Daoy (cell line): ENCODE results near the gene DEPDC5. TPM values are rescaled to one million over a fixed set of nuclear protein-coding genes. Genes with fewer than 3 reads are reported as not detected.
"Not testable (repeated sequence)": the region's sequence is repeated elsewhere in the genome, so short reads cannot be mapped to it uniquely, and the experiment has no call there.

Source experiments
- DNase-seq: peaks from one replicate; pipeline ENCODE4 v3.0.0-alpha.2; 2015; ENCODE audit warnings: low read depth
- total RNA-seq: library from RNA; depleted of rRNA; stranded (reverse); fragments of >200 nt; shearing (Covaris generic); gene quantifications from 2 replicates; pipeline ENCODE4 v1.2.3, GENCODE V29; 2014; rRNA removed

The DEPDC5 gene
- total RNA-seq, result 6.3 and 12.5 TPM in 2 replicates

DNA sequence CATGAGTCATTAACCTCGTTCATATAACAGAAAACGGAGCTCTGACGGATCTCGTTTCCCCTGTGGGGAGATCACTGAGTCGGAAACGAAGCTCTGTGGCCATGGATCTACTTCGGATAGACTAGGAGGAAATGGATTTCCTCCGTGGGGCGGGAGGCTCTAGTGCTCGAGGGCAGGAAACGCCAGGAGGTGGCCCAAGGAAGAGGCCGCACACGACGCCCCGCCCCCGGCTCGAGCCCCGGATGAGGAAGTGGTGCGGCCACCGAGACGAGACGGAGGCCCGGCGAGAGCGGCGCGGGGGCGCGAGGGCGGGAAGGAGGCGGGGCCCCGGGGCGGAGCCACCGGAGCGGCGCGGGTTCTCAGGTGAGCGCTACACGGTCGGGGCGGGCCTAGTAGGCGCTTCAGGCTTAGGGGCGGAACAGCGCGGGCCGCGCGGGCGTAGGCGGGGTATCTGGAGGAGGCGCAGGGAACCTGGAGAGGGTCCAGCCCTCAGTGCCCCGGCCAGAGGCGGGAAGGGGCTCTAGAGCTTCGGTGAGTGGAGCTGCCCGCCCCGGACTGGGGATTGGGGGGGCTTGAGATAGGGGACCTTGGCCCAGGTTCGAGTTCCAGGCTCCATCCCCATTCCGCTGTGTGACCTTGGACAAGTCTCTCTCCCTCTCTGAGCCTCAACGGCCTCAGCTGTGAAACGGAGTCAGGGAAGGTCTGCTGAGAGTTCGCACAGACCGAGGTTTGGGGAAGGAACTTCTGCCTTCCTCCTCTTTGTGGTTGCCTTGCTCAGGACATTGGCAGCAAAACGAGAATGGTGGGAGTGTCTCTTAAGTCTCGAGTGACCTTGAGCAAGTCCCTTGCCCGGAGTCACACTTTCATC, at the start of gene DEPDC5:
TSS of gene DEPDC5 (plus strand) at position 386 of the 868 bp plus-strand sequence. CDS start 903 bp downstream, outside the sequence.
- peak; percentile 98 for DNase-seq

DNA sequence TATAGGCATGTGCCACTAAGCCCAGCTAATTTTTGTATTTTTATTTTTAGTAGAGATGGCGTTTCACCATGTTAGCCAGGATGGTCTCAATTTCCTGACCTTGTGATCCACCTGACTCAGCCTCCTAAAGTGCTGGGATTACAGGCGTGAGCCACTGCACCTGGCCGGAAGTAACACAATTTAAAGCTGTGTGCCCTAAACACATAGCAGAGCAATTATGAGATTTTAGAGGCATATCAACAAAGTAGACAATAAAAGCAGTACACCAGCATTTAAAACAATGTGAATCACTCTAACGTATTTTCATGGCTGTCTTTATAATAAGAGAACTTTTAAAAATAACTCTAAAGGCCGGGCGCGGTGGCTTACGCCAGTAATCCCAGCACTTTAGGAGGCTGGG, 46.3 kb upstream of the DEPDC5 start:
- no peak for DNase-seq

DNA sequence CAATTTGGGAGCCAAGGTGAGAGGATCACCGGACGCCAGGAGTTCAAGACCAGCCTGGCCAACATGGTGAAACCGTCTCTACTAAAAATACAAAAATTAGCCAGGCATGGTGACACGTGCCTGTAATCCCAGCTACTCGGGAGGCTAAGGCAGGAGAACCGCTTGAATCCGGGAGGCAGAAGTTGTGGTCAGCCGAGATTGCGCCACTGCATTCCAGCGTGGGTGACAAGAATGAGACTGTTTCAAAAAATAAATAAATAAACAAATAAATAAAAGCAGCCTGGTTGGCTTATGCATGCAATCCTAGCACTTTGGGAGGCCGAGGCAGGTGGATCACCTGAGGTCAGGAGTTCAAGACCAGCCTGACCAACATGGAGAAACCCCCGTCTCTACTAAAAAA, 42.6 kb upstream of the DEPDC5 start:
- not testable (repeated sequence) for DNase-seq

DNA sequence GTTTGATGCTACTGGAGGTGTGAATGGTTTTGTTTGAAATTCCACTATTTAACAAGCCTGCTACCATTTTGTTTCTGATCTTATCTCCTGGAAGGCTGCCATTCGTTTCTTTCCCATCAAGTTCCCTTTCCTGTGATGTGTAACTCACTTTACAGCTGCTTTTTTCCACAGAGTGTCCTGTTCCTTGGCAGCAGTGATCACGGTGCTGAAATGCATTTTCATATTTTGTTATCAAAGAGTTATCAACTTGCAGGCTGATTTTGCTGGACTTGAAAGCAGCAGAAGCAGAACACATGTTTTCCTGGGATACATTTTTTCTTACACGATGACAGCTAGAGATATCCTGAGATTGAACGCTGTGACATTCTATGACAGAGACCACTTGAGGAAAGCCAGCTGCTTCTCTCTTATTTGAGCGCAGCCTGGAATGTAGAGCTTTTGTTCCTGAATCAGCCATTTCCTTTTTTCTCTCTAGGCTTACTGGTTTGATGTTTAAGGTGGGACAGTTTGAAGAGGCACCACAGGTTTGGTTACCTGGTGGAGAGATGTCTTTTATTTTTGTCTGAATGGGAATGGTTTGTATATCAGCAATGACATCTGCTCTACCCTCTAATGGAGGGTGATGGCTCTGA, 38.6 kb upstream of the DEPDC5 start:
- no peak for DNase-seq

DNA sequence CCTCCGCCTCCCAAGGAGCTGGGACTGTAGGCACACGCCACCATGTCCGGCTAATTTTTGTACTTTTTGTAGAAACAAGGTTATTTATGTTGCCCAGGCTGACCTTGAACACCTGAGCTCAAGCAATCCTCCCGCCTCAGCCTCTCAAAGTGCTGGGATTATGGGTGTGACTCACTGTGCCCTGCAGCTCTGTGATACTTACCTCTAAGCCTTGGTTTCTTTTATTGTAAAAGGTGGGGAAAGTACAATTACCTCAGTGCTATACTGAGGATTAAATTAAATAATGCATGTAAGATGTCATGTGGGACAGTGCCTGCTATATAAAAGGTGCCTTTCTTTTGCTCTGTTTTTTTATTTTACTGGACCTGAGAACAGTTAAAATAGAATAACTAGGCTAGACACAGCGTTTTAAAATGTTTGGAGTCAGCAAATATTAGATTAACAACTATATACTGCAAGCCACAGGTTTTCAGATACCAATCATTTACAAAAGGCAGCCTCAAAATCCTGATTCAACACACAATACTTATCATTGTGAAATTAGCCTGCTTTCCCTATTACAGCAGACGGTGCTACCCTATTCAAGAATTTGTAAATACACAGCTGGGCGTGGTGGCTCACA, 33.9 kb upstream of the DEPDC5 start:
- DNase-seq, result no peak

DNA sequence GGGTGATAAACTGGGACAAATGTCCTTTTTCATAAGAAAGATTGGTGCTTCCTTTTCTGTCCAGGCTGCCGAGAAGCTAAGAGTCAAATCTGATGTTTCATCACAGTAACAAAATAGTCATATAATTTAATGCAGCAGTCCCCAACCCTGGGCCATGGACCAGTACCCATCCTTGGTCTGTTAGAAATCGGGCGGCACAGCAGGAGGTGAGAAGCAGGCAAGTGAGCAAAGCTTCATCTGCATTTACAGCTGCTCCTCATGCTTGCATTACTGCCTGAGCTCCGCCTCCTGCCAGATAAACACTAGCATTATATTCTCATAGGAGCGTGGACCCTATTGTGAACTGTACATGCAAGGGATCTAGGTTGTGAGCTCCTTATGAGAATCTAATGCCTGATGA, 30.1 kb upstream of the DEPDC5 start:
- DNase-seq, result no peak

DNA sequence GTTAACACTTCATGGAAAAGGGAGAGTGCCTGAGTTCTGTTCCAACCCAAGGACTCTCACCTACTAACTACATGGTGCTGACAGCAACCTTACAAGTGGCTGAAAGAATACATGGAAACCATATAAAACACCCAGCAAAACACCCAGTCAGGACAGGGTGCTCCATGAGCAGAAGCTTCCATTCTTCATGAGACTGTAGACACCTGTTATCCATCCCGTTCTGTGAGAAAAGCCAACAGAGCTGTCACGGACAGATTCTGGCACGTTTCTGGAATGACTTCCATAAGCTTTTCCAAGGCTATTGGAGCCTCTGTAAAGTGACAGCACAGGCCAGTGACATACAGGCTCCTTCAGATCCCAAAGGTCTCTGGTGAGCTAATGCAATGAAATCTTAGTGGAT, 27.1 kb upstream of the DEPDC5 start:
- no peak for DNase-seq

DNA sequence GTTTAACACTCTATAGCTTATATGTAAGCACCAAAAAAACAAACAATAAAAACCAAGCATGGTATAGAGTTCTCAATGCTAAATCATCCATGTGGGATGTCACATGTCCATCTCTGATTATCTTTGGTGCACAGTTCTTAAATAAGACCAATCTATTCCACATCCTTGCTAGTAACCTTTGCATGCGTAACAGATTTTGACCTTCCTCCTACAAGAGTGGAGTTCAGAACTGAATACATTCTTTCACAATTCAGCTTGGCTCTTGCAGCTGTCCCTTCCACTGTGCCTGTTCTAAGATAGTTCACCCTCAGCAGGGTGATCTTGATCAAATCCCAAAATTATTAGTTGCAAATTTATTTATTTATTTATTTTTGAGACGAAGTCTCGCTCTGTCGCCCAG, 25.0 kb upstream of the DEPDC5 start:
- DNase-seq, result no peak

DNA sequence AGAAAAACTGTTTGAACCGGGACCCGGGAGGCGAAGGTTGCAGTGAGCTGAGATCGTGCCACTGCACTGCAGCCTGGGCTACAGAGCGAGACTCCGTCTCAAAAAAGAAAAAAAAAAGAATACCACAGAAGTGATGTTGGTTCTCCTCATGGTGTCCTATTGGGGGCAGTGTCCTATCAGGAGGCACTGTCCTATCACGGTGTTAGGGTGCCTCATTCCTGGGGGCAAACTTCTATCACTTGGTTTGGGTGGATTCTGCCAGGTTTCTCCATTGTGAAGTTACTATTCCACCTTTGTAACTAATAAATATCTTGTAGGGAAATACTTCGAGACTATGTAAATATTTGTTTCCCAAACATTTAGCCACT, 23.5 kb upstream of the DEPDC5 start:
- no peak for DNase-seq

DNA sequence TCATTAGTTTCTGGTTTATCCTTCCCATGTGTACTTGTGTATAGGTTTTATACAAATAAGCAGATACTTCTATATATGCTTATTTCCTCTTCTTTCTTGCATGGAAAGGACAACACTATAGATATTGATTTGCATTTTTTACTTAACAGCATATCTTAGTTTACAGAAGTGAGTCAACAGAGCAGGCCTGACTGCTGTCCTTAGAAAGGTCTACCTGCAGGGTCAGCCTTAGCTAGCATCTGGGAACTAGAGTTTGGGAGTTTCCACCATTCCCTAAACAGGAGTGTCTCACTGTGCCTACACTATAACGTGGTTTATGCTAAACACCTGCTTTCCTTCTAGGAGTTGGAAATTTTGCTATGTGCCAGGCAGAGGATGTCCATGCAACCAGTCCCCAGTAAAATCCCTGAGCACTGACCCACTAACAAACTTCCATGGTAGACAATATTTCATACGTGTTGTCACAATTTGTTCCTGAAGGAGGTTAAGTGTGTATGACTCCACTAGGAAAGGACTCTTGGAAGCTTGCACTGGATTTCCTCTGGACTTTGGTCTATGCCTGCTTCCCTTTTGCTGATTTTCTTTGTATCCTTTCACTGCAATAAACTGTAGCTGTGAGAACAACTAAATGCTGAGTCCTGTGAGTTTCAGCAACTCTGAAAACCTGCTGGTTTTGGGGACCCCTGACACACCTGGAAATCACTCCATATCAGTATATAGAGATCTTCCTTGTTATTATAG, 21.6 kb upstream of the DEPDC5 start:
- no peak for DNase-seq

DNA sequence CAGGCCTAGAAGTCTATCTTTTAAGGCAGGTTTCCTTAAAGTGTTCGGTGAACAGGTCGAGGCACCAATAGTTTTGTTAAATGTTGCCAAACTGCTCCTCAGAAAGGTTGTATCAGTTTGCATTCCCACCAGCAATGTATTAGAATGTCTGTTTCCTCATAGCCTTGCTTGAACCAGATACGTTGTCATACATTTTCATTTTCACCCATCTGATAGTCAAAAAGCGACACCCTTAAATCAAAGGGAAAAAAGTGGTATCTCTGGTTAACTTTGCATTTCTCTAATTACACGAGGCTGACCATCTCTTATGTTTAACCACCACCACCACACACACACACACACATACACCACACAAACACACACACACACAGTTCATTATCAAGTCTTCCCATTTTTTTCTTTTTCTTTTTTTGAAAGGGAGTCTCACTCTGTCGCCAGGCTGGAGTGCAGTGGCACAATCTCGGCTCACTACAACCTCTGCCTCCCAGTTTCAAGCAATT, 20.2 kb upstream of the DEPDC5 start:
- no peak for DNase-seq

DNA sequence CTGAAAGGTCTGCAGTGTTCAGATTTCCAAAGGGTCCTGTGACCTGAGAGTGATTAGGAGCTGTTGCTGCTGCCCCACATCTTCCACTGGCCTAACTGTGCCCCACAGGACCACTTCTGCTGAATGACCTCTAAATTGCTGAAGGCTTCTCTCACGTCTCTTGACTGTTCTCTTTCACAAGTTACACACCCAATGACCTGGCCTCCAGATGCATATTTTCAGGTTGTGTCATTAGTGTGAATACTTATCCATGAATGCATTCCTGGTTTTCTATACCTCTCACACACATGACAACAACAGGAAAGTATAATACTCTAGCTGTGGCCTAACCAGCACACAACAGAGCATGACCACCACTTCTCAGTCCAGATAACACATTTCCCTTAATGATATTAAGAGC, 19.3 kb upstream of the DEPDC5 start:
- DNase-seq, result peak; percentile 28

DNA sequence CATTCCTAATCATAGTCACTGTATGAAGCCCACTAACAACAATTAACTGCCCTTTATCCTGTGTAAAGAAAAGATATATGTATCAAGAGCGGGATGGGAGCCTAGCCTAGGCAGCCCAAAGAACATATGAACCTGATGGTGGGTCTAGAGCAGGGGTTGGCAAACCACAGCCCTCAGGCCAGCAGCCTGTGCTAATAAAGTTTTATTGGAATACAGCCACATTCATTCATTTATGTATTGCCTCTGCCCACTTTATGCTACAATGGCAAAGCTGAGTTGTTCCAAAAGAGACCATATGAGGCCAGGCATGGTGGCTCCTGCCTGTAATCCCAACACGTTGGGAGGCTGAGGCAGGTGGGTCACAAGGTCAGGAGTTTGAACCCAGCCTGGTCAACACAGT, 17.4 kb upstream of the DEPDC5 start:
- DNase-seq, result no peak

DNA sequence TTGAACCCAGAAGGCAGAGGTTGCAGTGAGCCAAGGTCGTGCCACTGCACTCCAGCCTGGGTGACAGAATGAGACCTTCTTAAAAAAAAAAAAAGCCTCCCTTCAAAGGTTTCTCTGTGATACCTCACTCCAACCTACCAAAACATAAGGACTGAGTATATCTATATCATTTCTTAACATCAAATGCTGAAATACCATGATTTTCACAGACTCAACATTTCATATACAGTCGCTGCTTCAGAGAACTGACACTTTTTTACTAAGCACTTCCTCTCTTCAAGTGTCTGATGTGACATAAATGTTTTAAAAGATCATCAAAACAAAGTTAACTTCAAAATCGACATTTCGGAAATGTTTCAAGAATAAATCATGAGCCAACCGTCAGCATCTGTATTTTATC, 15.9 kb upstream of the DEPDC5 start:
- no peak for DNase-seq

DNA sequence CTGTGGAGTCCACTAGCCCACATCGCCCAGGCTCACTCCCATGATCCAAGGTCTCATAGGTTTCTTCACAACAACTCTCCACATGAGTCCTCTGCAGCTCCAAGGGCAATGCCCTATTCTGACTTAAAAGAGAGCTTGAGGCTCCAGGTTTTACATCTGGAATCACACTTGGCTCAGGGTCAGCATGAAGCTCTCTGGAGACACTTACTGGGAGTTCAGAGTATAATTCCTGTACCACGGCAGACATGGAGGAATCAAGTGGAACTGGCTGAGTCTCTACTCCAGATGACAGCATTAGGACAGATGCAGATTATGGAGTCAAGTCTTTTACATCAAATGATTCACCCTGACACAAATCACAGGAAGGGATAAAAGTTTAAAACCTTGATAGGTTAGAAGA, 15.3 kb upstream of the DEPDC5 start:
- DNase-seq, result no peak

DNA sequence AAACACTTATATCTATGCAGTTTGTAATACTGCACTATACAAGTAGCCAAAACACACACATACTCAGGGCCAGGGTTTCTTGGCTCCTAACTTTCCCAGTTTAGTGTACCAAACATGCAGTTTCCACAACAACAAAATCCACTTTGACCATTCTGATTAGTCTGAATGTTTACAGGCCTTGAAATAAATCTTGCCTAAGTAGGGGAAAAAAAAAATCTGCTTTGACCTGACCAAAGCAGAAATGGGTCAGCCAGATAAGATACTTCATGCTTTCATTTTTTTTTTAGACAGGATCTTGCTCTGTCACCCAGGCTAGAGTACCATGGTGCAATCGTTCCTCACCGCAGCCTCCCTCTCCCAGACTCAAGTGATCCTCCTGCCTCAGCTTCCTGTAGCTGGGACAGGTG, 14.0 kb upstream of the DEPDC5 start:
- DNase-seq, result no peak

DNA sequence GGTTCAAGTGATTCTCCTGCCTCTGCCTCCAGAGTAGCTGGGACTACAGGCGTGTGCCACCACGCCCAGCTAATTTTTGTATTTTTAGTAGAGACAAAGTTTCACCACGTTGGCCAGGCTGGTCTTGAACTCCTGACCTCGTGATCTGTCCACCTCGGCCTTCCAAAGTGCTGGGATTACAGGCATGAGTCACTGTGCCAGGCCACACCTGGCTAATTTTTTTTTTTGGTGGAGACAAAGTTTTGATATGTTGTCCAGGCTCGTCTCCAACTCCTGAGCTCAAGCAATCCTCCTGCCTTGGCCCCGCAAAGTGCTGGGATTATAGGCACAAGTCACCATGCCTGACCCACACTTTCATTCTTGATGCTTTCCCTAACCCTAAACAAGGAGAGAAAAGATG, 13.5 kb upstream of the DEPDC5 start:
- DNase-seq, result not testable (repeated sequence)

DNA sequence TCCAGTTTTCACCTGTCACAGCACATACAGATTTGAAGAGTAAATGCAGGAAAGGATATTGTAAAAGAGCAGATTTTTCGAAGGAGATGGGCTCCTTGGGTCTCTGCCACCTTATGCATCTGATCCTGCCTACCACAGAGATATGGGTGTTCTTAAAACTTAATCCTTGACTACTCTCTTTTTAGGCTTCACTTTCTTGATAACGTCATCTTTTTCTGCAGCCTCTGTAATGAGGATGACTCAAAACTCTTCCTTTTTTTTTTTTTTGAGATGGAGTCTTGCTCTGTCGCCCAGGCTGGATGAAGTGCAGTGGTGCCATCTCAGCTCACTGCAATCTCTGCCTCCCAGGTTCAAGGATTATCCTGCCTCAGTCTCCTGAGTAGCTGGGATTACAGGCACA, 11.7 kb upstream of the DEPDC5 start:
- DNase-seq, result no peak

DNA sequence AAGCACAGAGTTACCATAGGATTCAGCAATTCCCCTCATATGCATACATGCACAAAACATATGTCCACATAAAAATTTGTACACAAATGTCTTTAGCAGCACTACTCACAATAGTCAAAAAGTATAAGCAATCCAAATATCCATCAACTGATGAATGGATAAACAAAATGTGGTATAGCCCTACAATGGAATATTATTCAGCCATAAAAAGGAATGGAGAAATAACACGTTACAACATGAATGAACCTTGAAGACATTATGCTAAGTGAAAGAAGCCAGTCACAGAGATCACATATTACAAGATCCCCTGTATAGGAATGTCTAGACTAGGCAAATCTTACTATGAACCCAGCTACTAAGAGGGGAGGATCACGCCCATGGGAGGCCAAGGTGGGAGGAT, 11.1 kb upstream of the DEPDC5 start:
- no peak for DNase-seq

DNA sequence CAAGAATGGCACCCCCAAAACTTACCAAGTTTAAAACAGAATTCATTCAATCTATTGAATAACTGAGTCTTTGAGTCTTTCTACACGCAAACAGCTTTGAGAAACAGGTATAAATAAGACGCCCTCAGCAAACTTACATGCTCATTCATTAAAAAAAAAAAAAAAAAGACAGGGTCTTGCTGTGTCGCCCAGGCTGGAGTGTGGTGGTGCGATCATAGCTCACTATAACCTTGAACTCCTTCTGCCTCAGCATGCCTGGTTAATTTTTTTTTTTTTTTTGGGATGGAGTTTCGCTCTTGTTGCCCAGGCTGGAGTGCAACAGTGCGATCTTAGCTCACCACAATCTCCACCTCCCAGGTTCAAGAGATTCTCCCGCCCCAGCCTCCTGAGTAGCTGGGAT, 9.9 kb upstream of the DEPDC5 start:
- no peak for DNase-seq

DNA sequence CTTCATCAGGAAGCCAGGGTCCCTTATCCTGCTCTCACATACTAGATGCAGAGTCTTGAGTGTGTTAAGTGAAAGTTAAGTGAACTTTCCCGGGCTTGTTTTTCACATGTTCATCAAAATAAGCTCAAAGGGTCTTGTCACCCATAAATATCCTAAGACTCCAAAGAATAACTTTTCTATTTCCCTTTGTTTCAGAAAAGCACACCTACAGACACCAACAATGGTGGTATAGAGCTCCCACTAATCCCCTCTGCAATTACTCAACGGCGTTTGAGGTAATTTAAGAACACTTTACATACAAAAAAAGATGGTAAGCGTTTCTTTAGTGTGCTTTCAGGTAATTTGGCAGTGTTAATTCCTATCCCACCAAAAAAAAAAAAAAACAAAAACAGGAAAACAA, 6.4 kb upstream of the DEPDC5 start:
- no peak for DNase-seq

DNA sequence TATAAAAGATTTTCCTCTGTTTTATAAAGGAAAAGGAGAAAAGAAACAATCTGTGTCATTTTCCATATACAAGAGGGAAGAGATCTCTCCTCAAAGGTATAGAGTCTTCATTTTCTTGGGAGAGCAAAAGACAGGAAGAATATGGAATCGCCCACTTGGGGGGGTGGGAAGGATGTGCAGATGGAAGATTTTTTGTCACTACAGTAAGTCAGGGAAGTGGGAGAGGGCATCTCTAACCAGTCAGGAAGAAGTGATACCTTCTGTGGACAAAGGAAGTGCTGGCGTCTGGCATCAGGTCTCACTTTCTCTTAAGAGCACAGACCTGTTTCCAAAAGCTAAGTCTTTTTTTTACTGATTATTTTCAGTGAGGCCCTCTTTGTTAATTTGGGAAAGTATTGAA, 5.3 kb upstream of the DEPDC5 start:
- peak; percentile 9 for DNase-seq
